Motor neuron (in vitro differentiated cells): Measurements from ENCODE around the gene PDP2. TPM values are rescaled to one million over a fixed set of nuclear protein-coding genes. Genes with fewer than 3 reads are reported as not detected.
"Not testable (repeated sequence)": the region's sequence is repeated elsewhere in the genome, so short reads cannot be mapped to it uniquely, and the experiment has no call there.

ENCODE experiments used
- ATAC-seq, 8 experiments: fragments of 200-7000 bp; cut with Tn5 transposase; replicated peaks in 6 of 8; 2 replicates each; pipeline ENCODE4 v1.8.0; 2021; ENCODE audit warnings: mild to moderate bottlenecking in 8 of 8, moderate library complexity in 8 of 8
- H3K27ac ChIP-seq, 2 donors: fragments of 250-450 bp; sonication (Bioruptor Pico); 2 replicates each; pipeline ENCODE4 v1.9.0; 2021; ENCODE audit warnings: antibody characterized with exemption in 2 of 2, mild to moderate bottlenecking in 2 of 2, moderate library complexity in 1 of 2
- H3K4me1 ChIP-seq, 2 donors: fragments of 250-450 bp; sonication (Bioruptor Pico); replicated peaks in 1 of 2; 2 replicates each; pipeline ENCODE4 v1.6.1; 2021; ENCODE audit warnings: antibody characterized with exemption in 2 of 2, mild to moderate bottlenecking in 2 of 2, moderate library complexity in 1 of 2
- H3K4me3 ChIP-seq, 5 donors: fragments of 250-450 bp; sonication (Bioruptor Pico); 2 replicates each; pipeline ENCODE4 v1.9.0; 2021; ENCODE audit warnings: antibody characterized with exemption in 5 of 5, mild to moderate bottlenecking in 5 of 5, moderate library complexity in 4 of 5
- WGBS, 10 experiments: fragments of 450-650 bp; shearing (Covaris generic); methylation state at CpG; one replicate each; pipeline ENCODE4 v1.0.0; 2022; 5-methylcytosine and 5-hydroxymethylcytosine counted together
- in situ Hi-C, 9 experiments: fragments of 400-800 bp; cut with MboI; loops; one replicate each; pipeline ENCODE4 v1.15.0; 2021; ENCODE audit warnings: low sequenced_read_pairs in 9 of 9, low pct_unique_long_range_greater_than_20kb in 2 of 9; ENCODE audit not compliant: unreplicated experiment in 9 of 9
- total RNA-seq, 8 experiments: library from RNA; unstranded; fragments of 300-600 nt; gene quantifications; 2 replicates each; pipeline versions ENCODE4 v1.2.3 to v1.2.4, GENCODE V29; 2022

PDP2 gene
- total RNA-seq, 8 experiments from 2014 or later: 4.3 to 19.0 (median 8.5) TPM

DNA sequence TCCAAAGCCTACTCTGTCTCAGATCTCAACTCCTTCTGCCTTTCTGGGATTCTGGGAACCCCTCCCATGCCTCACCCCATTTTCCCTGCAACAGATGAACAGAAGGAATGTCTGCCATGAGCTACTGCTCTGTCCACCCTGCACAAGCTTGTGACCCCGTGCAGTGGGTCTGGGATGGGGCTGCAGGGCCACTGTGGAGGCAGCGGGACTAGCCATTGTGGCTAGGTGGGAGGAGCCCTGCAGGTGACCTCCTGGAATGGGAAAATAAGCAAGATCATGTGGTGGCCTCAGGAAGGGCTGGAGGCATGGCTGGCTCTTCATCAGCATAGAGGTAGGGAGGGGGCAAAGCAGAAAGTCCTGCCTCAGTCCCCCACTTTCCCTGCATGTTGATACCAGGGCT lies 13.7 kb downstream of the PDP2 start:
- no peak overlapping the region for H3K27ac ChIP-seq
- 40 to 60% (median 50%) methylated on average over 1 of the region's 2 CpGs; no CpG with 5 or more reads in 6 of the 10 experiments for WGBS, 10 experiments
- no peak for ATAC-seq
- no peak overlapping the region for H3K4me3 ChIP-seq
- in situ Hi-C loops: no loop called here
- peaks cover 0 to 2% of the 10 kb centered on the region in 2 donors for H3K4me1 ChIP-seq

- ATAC-seq: peak; percentile 70 to 97 (median 78)
- no peak overlapping the region for H3K27ac ChIP-seq
- in situ Hi-C loops: no loop called here
- peaks cover 9 to 13% of the 10 kb centered on the region in 2 donors for H3K4me1 ChIP-seq
- 0 to 86% (median 65%) methylated on average over 1 to 5 of the region's 11 CpGs; no CpG with 5 or more reads in 3 of the 10 experiments for WGBS, 10 experiments
- no peak overlapping the region for H3K4me3 ChIP-seq
Measured at GRCh38 chr16:66894948-66895688, 14.8 kb downstream of the PDP2 start.

DNA sequence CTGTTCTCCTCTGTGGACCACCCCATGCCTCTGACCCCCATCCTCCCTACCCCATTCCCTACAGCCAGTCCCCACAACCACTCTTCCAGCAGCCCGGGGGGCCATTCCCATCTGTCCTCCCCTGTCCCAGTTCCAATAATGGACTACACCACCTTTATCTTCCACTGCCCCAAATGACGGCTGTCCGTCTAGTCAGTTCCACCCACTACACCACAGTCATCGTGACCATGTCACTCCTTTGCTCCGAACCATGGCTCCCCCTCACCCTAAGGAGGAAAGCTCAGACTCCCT lies 15.3 kb downstream of the PDP2 start:
- no peak overlapping the region for H3K27ac ChIP-seq
- ATAC-seq: no peak
- H3K4me1 ChIP-seq: peaks cover 15 to 18% of the 10 kb centered on the region in 2 donors
- H3K4me3 ChIP-seq: no peak overlapping the region
- in situ Hi-C loops: no loop called here
- WGBS, 10 experiments: 80 to 100% (median 100%) methylated on average over 1 to 2 of the region's 5 CpGs; no CpG with 5 or more reads in 7 of the 10 experiments

DNA sequence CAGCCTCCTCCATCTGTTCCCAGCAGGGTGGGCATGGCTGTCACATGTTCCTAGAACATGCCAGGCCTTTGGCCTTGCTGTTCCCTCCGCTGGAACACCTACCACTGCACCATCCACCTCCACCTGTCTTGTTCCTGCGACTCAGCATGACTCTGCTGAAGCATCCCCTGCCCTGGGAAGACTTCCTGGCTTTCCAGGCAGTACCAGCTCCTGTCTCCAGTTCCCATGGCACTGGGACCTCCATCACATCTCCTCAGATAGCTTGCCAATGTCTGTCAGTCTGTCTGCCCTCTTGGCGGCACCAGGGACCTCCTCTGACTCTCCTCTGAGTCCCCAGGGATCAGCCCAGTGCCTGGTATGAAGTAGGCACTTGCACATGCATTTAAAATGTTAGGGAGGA lies 15.7 kb downstream of the PDP2 start:
- in situ Hi-C loops: no loop called here
- no peak overlapping the region for H3K4me3 ChIP-seq
- no peak overlapping the region for H3K27ac ChIP-seq
- no peak for ATAC-seq
- 50 to 100% (median 80%) methylated on average over 1 to 2 of the region's 3 CpGs; no CpG with 5 or more reads in 5 of the 10 experiments for WGBS, 10 experiments
- H3K4me1 ChIP-seq: peaks cover 18 to 22% of the 10 kb centered on the region in 2 donors

GRCh38 chr16:66896682-66897081 lies 16.4 kb downstream of the PDP2 start:
- 45 to 100% (median 72%) methylated on average over 1 to 4 of the region's 5 CpGs; no CpG with 5 or more reads in 2 of the 10 experiments for WGBS, 10 experiments
- H3K27ac ChIP-seq, H3K4me3 ChIP-seq, in situ Hi-C loops, ATAC-seq: not testable (repeated sequence)
- peaks cover 22 to 27% of the 10 kb centered on the region in 2 donors for H3K4me1 ChIP-seq

DNA sequence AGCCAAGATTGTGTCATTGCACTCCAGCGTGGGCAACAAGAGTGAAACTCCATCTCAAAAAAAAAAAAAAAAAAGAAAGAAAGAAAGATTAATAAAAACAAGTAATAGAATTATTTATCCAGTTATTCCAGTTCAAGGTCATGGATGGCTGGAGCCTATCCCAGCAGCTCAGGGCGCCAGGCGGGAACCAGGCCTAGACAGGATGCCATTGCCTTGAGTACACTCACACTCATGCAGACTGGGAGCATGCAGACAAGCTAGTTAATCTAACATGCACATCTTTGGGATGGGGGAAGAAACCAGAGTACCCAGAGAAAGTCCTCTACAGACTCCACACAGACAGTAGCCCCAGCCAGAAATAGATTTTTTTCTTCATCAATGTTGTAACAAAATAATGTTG lies 17.9 kb downstream of the PDP2 start:
- peaks cover 22 to 27% of the 10 kb centered on the region in 2 donors for H3K4me1 ChIP-seq
- in situ Hi-C loops: no loop called here
- H3K4me3 ChIP-seq: no peak overlapping the region
- no peak overlapping the region for H3K27ac ChIP-seq
- WGBS, 10 experiments: 83 to 100% (median 88%) methylated on average over 1 to 2 of the region's 3 CpGs; no CpG with 5 or more reads in 5 of the 10 experiments
- no peak for ATAC-seq

DNA sequence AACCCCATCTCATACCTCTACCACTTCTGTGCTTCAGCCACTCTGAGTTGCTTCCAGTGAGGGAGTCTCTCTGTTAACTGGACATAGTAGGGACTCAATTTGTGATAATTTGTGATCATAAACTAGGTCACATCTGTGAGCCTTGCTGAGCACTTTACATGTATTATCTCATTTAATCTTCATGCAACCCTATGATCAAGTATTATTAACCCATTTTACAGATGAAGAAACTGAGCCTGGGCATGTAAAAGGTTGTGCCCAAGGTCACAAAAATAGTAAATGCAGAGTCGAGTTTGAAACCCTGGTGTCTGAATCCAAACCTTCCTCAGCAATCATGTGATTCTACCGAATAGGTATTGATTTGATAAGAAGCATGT lies 18.6 kb downstream of the PDP2 start:
- H3K27ac ChIP-seq: peak overlapping the region in 1 of 2 donors; percentile 86
- ATAC-seq: no peak
- H3K4me3 ChIP-seq: no peak overlapping the region
- H3K4me1 ChIP-seq: peaks cover 22 to 27% of the 10 kb centered on the region in 2 donors
- WGBS, 10 experiments: 20 to 100% (median 85%) methylated on average over 1 to 2 of the region's 2 CpGs; no CpG with 5 or more reads in 2 of the 10 experiments
- in situ Hi-C loops: no loop called here

GRCh38 chr16:66899310-66899944 lies 19.1 kb downstream of the PDP2 start:
- no peak overlapping the region for H3K4me3 ChIP-seq
- in situ Hi-C loops: no loop called here
- WGBS, 10 experiments: 40 to 100% (median 91%) methylated on average over 1 to 3 of the region's 6 CpGs; no CpG with 5 or more reads in 4 of the 10 experiments
- ATAC-seq: peak in 7 of 8 experiments; percentile 8 to 34 (median 20)
- H3K27ac ChIP-seq: peak overlapping the region; percentile 72 to 86
- H3K4me1 ChIP-seq: peaks cover 22 to 27% of the 10 kb centered on the region in 2 donors

GRCh38 chr16:66899945-66900710 lies 19.8 kb downstream of the PDP2 start:
- ATAC-seq: peak; percentile 18 to 89 (median 86)
- Histone ChIP-seq H3K4me3 (no peak overlapping the region), H3K4me1 (peaks cover 22 to 32% of the 10 kb centered on the region in 2 donors), H3K27ac (peak overlapping the region; percentile 72 to 86)
- in situ Hi-C loops: no loop called here
- WGBS, 10 experiments: 0 to 100% (median 0%) methylated on average over 1 to 2 of the region's 9 CpGs; no CpG with 5 or more reads in 7 of the 10 experiments

- WGBS, 10 experiments: 44 to 67% methylated on average over 1 to 4 of the region's 7 CpGs; no CpG with 5 or more reads in 8 of the 10 experiments
- in situ Hi-C loops: no loop called here
- peak; percentile 2 to 46 (median 36) for ATAC-seq
- Histone ChIP-seq H3K4me3 (no peak overlapping the region), H3K27ac (peak overlapping the region; percentile 19 to 86), H3K4me1 (peaks cover 23 to 37% of the 10 kb centered on the region in 2 donors)
Measured at GRCh38 chr16:66900721-66901441, 20.6 kb downstream of the PDP2 start.

DNA sequence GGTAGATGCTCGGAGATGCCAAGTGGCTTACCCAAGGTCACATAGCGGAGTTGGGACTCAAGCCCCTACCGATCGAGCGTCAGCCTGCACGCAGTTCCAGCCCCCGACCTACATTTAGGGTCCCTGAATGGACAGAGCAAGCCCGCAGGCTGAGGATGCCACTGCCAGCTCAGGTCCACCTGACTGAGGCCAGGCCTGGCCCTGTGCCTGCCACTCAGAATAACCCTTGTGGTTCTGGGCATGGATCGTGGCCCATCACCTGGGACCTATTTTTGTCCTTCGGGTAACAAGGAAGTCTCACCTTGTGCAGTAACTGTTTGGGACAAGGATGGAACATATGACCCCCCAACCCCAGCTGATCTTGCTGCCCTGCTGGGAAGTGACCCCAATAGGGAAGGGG lies 21.3 kb downstream of the PDP2 start:
- 88 to 100% (median 95%) methylated on average over 3 to 9 of the region's 10 CpGs; no CpG with 5 or more reads in 7 of the 10 experiments for WGBS, 10 experiments
- Histone ChIP-seq H3K27ac (peak overlapping the region in 1 of 2 donors; percentile 86), H3K4me3 (no peak overlapping the region), H3K4me1 (peaks cover 25 to 40% of the 10 kb centered on the region in 2 donors)
- ATAC-seq: no peak
- in situ Hi-C loops: no loop called here

DNA sequence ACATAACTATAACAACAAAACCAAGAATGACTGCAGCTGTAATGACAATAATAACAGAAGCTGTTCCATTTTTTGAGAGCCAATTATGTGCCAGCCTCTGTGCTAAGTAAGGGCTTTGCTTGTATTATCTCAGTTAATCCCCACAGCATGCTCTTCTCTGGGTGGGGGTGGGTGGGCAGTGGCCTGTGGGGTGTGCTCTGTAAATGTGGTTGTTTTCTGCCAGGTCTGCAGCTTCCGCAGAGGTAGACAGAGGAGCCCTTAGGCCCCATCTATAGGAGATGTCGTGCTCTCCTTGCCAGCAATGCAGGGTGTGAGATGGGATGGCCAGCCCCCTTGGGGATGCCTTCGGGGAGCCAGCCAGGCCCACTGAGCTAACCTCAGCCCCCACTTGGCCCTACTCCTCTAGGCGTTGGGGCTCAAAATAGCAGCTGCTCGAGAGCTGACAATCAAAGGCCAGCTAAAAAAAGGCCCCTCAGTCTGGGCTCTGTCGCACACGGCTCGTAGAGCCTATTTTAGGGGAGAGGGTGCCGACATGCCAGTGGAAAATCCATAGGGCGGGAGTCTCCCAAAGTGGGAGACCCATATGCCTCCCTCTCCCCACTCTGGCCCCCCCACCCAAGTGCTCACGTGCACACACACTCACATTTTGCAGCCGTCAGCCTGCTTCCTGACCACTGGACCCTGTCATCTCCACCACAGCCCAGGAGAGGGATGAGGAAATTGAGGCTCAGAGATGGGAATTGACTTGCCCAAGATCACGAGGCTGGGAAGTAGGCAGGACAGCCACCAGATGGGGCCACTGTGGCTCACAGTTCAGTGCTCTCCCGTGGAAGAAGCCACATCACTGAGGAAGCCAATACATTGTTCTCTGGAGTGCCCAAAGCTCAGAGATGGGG lies 22.6 kb downstream of the PDP2 start:
- ATAC-seq: no peak
- 40 to 82% (median 72%) methylated on average over 1 to 6 of the region's 14 CpGs; no CpG with 5 or more reads in 4 of the 10 experiments for WGBS, 10 experiments
- Histone ChIP-seq H3K4me3 (no peak overlapping the region), H3K4me1 (peaks cover 25 to 40% of the 10 kb centered on the region in 2 donors), H3K27ac (no peak overlapping the region)
- in situ Hi-C loops: no loop called here
